ENCODE results near the gene ZNF217.
A peak's percentile ranks its signal among the peaks of the same experiment; 100 is the strongest.
"Not testable (repeated sequence)": the region's sequence is repeated elsewhere in the genome, so short reads cannot be mapped to it uniquely, and the experiment has no call there.

ZNF217 gene

DNA sequence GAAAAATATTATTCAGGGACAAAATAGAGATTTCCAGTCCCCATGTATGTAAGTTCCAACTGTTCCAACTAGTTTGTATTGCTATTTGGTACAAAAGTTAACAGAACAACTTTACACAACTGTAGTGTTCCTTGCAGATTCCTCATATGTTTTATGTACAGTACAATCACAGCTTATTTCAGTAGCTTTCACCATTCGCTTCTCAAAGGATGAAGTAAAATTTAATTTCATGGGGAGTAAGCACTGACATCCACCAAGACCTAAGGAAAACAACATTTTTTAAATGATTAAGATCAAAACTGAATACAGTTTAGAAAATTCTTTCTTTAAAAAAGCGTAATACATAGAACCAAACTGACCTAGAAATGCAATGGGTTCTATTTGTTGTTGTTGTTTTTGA lies 24.6 kb downstream of the ZNF217 start:
- DNase-seq (ENCODE audit: low read depth in 2 of 2), result no peak

DNA sequence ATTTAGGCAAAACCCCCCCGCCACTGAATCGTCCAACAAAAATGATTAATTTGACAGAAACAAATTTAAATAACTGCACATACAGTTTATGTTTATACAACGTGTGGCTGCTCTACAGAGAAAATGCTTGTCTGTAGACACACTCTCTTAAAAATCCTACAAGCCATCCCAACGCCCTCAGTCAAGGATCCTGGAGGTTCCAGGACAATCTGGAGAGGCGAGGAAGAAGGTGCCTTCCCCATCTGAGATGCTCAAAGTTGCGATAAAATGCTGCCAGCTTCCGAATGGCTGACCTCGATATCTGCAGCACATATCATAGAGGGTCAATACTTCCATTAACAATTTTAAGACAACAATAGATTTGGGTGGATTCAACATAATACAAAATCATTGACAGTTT lies 25.3 kb downstream of the ZNF217 start:
- no peak for DNase-seq (ENCODE audit: low read depth in 2 of 2)

DNA sequence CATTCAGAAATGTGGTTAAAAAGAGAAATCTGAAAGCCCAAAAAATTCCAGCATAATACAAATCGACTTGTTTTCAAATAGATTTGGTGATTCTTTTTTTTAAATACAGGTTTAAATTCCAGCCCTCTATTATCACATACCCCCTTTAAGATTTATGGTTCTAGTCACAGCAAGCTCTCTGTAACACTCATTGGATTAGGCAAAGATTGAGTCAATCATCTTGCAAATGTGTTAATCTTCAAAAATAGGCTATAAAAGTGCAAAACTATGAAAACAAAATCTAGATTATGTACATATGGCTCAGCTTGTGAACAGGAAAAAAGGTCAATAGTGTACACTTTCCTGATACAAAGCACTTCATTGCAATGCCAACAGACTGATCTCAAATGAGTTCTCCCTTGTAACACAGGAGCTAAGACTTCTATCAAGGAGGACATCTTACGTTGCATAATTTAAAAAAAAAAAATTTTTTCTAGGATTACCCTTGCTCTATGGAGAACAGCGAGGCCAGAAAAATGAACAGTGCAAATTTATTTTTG lies 26.2 kb downstream of the ZNF217 start:
- no peak for DNase-seq (ENCODE audit: low read depth in 2 of 2)

DNA sequence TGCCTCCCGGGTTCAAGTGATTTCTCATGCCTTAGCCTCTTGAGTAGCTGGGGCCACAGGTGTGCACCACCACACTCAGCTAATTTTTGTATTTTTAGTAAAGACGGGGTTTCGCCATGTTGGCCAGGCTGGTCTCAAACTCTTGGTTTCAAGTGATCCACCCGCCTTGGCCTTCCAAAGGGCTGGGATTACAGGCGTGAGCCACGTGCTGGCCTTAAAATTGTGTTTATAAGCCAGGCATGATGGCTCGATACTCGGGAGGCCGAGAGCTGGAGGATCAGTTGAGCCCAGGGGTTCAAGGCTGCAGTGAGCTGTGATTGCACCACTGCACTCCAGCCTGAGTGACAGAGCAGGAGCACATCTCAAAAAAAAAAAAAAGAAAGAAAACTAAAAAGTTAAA lies 27.0 kb downstream of the ZNF217 start:
- not testable (repeated sequence) for DNase-seq (ENCODE audit: low read depth in 2 of 2)

DNA sequence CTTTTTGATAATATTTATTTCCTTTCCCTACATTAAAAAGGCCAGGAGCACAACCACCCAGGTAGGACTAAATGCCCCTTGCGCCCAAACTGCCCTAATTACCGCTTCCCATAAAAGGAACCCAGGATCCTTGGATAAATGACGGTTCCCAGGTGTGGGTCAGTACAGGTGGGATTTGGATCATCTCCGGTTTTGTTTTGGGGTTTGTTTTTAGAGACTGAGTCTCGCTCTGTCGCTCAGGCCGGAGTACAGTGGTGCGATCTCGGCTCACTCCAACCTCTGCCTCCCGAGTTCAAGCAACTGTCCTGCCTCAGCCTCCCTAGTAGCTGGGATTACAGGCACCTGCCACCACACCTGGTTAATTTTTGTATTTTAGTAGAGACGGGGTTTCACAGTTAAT lies 28.4 kb downstream of the ZNF217 start:
- no peak for DNase-seq (ENCODE audit: low read depth in 2 of 2)

DNA sequence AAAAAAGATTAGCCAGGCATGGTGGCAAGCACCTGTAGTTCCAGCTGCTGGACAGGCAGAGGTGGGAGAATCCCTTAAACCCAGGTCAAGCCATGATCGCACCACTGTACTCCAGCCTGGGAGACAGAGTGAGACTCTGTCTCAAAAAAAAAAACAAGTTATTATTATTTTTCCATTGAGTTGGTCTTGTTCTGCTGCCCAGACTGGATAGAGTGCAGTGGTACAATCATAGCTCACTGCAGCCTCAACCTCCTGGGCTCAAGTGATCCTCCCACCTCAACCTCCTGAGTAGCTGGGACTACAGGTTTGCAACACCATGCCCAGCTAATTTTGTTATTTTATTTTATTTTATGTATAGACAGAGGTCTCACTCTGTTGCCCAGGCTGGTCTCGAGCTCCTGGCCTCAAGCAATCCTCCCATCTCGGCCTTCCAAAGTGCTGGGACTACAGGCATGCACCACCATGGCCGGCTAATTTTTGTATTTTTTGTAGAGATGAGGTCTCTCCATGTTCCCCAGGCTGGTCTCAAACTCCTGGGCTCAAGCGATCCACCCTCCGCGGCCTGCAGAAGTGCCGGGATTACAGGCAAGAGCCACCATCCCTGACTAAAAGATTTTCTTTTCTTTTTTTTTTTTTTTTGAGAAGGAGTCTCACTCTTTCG lies 31.4 kb downstream of the ZNF217 start:
- not testable (repeated sequence) for DNase-seq (ENCODE audit: low read depth in 2 of 2)

DNA sequence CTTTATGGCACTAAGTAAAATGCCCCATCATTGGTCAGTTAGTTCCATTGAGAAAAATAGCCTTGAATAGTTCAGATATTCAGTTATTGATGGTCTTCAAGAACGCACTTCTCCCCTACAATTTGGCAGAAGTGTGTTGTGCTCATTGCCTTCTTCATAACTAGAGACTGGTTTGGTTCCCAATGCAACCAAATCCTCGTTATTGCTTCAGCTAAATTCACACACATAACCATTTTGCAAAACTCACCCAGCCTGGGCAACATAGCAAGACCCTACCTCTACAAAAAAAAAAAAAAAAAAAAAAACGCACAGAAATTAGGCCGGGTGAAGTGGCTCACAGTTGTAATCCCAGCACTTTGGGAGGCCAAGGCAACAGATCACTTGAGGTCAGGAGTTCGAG lies 32.1 kb downstream of the ZNF217 start:
- no peak for DNase-seq (ENCODE audit: low read depth in 2 of 2)

DNA sequence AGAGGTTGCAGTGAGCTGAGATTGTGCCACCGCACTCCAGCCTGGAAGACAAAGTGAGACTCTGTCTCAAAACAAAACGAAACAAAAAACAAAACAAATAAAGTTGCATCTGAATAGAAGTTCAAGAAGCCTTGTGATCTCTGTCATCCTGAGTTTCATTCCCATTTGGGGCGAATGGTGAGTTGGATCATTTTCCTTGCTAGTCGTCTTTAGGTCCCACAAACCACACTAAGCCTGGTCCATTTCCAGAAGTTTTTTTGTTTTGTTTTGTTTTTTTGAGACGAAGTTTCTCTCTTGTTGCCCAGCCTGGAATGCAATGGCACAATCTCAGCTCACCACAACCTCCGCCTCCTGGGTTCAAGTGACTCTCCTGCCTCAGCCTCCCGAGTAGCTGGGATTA lies 33.8 kb downstream of the ZNF217 start:
- no peak for DNase-seq (ENCODE audit: low read depth in 2 of 2)

DNA sequence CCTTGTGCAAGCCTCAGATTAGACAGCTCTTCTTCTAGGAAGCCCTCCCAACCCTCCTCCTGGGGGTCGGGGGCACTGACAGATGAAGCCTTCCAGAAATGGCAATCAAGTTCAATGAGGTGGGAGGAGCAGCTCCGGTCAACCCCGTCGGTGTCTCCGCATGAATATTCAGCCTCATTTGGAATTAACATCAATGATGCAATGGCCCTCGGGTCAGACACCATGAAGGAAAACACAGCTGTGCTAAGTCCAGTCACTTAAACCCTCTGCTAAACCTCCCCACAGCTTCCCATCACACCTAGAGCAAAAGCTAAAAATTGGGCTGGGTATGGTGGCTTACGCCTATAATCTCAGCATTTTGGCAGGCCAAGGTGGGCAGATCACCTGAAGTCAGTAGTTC lies 36.5 kb downstream of the ZNF217 start:
- no peak for DNase-seq (ENCODE audit: low read depth in 2 of 2)

DNA sequence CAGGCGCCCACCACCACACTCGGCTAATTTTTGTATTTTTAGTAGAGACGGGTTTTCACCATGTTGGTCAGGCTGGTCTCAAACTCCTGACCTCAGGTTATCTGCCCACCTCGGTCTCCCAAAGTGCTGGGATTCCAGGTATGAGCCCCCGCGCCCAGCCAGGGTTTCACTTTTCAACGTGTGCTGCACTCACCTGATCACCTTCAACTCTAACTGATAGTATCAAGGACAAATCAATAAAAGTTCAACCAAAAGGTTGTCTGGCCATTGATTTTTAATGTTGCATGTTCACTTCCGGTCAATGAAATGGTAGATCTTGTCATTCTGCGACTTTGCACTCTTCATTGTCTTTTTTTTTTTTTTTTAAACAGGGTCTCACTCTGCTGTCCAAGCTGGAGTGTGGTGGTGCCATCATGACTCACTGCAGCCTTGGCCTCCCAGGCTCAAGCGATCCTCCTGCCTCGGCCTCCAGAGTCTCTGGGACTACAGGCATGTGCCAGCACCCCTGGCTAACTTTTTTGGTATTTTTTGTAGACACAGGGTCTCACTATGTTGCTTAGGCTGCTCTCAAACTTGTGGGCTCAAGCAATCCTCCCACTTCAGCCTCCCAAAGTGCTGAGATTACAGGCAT lies 37.3 kb downstream of the ZNF217 start:
- no peak for DNase-seq (ENCODE audit: low read depth in 2 of 2)

DNA sequence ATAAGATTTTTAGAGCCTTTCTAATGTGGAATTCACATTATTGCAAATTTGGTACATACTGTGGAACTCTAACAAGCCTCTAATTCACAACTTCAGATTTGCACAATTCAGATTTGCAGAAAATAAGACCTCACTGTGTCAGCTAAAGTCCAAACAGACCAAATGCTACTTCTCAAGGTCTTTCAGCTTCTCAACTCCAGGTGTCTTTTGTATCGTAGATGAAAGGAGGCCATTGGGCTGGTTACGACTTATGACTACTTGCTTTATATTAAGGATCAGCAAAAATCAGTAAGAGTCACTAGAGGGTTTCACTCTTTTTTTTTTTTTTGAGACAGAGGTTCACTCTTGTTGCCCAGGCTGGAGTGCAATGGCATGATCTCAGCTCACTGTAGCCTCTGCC lies 37.8 kb downstream of the ZNF217 start:
- no peak for DNase-seq (ENCODE audit: low read depth in 2 of 2)

DNA sequence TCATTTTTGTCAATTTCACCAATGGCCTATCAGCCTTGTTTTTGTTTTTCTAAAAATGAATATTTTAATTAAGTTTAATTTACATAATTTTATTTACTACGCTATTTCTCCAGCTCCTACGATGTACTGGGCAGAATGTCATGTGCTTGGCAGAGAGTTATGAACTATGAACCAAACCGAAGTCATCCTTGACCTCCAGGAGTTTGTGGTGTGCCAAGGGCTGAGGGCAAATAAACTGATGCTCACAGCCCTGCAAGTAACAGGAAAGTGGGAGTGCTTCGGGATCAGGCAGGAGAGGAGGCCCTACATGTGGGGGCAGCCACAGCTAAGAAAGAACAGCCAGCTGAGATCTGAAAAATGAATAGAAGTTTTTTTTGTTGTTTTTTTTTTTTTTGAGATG lies 38.6 kb downstream of the ZNF217 start:
- DNase-seq (ENCODE audit: low read depth in 2 of 2), result no peak

DNA sequence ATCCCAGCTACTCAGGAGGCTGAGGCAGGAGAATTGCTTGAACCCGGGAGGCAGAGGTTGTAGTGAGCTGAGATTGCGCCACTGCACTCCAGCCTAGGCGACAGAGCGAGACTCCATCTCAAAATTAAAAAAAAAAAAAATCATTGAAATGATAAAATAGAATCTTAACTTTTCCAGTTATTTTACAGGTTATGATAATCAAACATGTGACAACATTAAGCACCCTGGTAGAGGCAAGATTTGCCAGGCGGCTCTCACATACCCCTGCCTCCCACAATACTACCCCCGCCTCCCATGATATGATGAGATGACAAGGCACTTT lies 41.1 kb downstream of the ZNF217 start:
- DNase-seq (ENCODE audit: low read depth in 2 of 2), result not testable (repeated sequence)

DNA sequence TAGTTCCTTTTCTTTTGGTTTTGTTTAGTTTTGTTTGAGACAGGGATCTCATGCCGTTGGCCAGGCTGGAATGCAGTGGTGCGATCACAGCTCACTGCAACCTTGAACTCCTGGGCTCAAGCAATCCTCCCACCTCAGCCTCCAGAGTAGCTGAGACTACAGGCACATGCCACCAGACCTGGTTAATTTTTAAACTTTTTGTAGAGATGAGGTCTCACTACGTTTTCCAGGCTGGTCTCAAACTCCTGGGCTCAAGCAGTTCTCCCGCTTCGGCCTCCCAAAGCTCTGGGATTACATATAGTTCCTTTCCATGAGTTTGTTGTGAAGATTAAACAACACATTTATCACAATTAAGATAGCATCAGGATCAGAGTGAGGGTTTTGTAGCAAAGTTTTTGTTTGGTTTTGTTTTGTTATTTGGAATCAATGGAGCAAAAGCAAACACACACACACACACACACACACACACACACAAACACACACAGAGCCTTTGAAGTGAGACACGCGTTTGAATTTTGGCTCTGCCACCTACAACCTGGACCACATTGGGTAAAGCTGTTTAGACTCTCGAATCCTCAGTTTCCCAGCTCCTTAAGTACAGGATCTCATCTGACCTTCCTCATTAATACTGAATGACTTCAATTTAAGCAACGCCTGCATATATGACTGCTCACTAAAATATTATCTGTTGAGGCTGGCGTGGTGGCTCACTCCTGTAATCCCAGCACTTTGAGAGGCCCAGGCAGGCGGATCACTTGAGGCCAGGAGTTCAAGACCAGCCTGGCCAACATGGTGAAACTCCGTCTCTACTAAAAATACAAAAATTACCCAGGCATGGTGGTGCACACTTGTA lies 41.7 kb downstream of the ZNF217 start:
- DNase-seq (ENCODE audit: low read depth in 2 of 2), result not testable (repeated sequence)

DNA sequence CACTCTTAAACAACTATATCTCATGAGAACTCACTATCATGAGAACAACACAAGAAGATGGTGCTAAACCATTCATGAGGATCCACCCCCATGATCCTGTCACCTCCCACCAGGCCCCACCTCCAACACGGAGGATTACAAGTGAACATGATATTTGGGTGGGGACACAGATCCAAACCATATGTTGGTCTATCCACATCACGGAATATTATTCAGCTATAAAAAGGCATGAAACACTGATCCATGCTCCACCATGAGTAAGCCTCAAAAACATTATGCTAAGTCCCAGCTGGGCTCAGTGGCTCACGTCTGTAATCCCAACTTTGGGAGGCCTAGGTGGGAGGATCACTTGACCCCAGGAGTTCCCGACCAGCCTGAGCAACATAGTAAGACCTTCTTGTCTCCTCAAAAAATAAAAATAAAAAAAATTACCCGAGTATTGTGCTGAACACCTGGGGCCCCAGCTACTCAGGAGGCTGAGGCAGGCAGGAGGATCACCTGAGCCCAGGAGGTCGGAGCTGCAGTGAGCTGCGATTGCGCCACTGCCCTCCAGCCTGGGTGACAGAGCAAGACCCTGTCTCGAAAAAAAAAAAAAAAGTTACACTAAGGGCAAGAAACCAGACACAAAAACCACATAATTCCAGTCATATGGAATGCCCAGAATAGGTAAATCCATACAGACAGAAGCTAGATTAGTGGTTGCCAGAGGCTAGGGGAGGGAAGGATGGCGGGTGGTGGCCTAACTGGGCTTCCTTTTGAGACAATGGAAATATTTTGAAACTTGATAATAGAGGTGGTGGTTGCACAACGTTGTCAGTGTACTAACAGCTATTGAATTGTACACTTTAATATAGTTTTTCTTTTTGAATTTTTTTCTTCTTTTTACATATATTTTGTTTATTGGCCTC lies 43.1 kb downstream of the ZNF217 start:
- DNase-seq (ENCODE audit: low read depth in 2 of 2), result no peak

DNA sequence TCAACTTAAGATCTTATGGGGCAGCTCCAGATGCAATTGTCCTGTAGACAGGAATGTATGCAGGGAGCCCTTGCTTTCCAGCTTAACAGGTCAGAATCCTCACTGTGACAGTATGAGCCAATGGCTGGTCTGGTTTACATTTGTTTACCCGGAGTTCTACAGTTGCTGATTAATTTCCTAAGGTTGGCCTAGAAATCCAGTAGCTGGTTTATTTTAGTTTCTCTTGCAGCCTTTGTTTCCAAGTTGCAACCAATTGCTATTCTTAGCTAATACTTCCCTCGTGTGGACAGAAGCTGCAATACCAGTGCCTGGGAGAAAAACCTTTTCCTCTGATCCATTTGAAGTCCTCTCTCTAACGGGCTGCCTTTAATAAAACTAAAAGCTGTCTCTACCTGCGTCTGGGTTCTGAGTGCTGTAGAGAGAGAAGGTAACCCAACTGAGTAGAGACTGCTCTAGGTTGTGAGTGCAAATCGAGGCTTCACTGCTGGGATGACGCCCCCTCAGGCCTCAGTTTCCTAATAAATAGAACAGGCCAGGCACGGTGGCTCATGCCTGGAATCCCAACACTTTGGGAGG lies 45.9 kb downstream of the ZNF217 start:
- peak in 1 of 2 donors; percentile 18 for DNase-seq (ENCODE audit: low read depth in 2 of 2)

DNA sequence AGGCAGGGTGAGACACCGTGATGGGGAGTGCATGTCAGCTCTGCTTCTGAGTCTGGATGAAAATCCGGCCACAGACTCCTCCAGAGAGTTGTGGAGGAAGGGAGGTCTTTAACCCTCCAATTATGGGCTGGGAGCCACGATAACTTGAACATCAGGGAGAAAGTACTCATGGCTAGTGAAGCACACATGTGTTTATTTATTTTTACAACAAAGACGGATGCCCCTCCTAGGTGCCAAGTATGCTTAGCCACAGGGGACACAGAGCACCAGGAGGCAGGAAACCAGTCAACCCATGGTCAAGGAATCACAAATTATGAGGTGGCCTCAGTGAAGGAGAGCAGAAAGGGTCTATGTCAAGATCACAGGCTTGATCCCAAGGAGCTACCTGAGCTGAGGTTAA lies 54.1 kb downstream of the ZNF217 start:
- DNase-seq (ENCODE audit: low read depth in 2 of 2), result no peak

DNA sequence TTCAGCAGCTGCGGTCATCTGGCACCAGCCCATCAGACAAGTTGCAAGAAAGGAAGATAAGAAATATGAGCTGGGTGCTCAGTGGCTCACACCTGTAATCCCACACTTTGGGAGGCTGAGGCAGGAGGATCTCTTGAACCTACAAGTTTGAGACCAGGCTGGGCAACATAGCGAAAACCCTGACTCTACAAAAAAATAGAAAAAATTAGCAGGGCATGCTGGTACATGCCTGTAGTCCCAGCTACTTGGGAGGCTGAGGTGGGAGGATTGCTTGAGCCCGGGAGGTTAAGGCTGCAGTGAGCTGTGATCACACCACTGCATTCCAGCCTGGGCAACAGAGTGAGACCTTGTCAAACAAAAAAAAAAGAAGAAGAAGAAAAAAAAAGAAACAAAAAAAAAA lies 57.3 kb downstream of the ZNF217 start:
- DNase-seq (ENCODE audit: low read depth in 2 of 2), result not testable (repeated sequence)

DNA sequence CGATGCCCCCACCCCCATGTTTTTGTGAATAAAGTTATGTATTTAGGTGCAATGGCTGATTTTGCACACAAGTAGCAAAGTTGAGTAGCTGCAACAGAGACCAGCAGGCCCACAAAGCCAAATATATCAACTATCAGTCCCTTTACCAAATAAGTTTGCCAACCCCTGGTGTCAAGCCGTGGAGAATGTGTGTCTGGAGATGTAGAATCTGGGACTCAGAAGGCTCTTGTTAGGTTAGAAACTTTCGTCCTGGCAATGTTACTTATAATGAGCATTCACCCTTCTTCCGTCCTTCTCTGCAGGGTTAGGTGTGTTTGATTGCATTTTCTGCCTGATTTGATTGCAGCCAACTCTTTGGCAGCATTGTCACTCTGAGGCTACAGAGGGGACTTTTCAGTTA lies 57.8 kb downstream of the ZNF217 start:
- DNase-seq (ENCODE audit: low read depth in 2 of 2), result no peak

DNA sequence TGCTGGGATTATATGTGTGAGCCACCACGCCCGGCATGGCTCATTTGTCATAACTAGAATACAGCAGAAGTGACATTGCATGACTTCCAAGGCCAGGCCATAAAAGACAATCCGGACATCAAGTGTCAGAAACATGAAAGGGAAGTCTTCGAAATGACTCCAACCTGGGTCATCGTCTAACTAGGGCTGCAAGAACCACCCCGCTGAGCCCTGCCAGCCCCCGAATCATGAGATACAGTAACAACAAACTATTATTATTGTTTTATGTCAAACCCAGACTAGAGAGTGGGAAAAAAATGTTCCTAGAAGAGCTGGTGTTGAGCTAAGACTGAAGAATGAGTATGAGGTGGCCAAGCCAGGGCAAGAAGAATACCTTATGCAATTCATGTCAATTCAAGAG lies 59.6 kb downstream of the ZNF217 start:
- no peak for DNase-seq (ENCODE audit: low read depth in 2 of 2)

DNA sequence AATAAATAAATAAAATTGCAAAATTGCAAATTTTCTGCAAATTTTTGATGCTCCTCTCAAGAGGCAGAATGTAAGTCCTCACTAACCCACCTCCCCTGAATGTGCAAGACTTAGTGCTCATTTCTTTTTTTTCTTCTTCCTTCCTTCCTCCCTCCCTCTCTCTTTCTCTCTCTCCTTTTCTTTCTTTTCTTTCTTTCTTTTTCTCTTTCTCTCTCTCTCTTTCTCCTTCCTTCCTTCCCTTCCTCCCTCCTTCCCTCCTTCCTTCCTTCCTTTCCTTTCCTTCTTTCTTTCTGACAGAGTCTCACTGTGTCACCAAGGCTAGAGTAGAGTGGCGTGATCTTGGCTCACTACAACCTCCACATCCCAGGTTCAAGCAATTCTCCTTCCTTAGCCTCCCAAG lies 60.1 kb downstream of the ZNF217 start:
- DNase-seq (ENCODE audit: low read depth in 2 of 2), result no peak
